Measurements from ENCODE around the gene CD2BP2. TPM values are rescaled to one million over a fixed set of nuclear protein-coding genes. Genes with fewer than 3 reads are reported as not detected.

The CD2BP2 gene
- total RNA-seq, 1 experiment from 2014 or later, result 30.0 TPM

GRCh38 chr16:30395992-30396585 lies 41.0 kb upstream of the CD2BP2 start:
- Histone ChIP-seq H3K27me3 (ENCODE audit: low read length) (no peaks in the 10 kb centered on the region), H3K4me3 (ENCODE audit: low read length) (peak overlapping the region; percentile 84), H4K20me1 (ENCODE audit: low read length) (no peaks in the 10 kb centered on the region), H3K9ac (ENCODE audit: low read length) (peak overlapping the region; percentile 68), H3K4me2 (ENCODE audit: low read length) (peak overlapping the region; percentile 93), H3K9me3 (ENCODE audit: low read length) (no peaks in the 10 kb centered on the region), H3K4me1 (ENCODE audit: insufficient read depth, low read length) (0 out of 2 replicates have a peak, but pooled peaks cover 4% of the 10 kb centered on the region), H2AFZ (ENCODE audit: low read length) (peak overlapping the region; percentile 66), H3K9me2 (replicated peaks; ENCODE audit: low read length) (no peaks in the 10 kb centered on the region), H3K79me2 (ENCODE audit: low read length) (peaks cover 20% of the 10 kb centered on the region), H3F3A (ENCODE audit: low read length, unreplicated experiment) (no peaks in the 10 kb centered on the region), H3K36me3 (ENCODE audit: low read depth, low read length) (no peaks in the 10 kb centered on the region), H3K27ac (ENCODE audit: low read length) (0 out of 2 replicates have a peak overlapping the region, but pooled peaks have one; percentile 4)
- DNase-seq (no peak), ATAC-seq (no peak)
- CTCF ChIA-PET, result interaction anchor here (0.8 kb wide), 1 partner anchor 13 kb away, joined by 4 read pairs; no protein-coding TSS in a partner anchor
- intact Hi-C loops (cut with micrococcal nuclease), result loop anchor here (2.0 kb wide), 1 partner anchor 17 kb away; no protein-coding TSS in a partner anchor
- POLR2A ChIA-PET (ENCODE audit: unreplicated experiment), result interaction anchor here (0.6 kb wide), 1 partner anchor 352 kb away, joined by 4 read pairs; the partner anchor contains the start of gene PHKG2
- TSS peak; percentile 44 for BruUV-seq (replicated peaks)
- TF ChIP-seq EZH2phosphoT487 (IDR thresholded peaks at IDR 0.05; ENCODE audit: borderline replicate concordance, low read length) (no peak), CTCF (conservative IDR thresholded peaks at IDR 0.05; ENCODE audit: low read depth, low read length) (no peak), EZH2 (IDR thresholded peaks at IDR 0.05; ENCODE audit: low read length, unreplicated experiment) (no peak)

GRCh38 chr16:30395155-30395991 lies 40.3 kb upstream of the CD2BP2 start, which contains the start of gene ZNF48:
TSS of gene ZNF48 (plus strand) at chr16:30395420. CDS start at chr16:30395795, 375 bp downstream.
- Histone ChIP-seq H3K36me3 (ENCODE audit: low read depth, low read length) (no peaks in the 10 kb centered on the region), H3K9me3 (ENCODE audit: low read length) (no peaks in the 10 kb centered on the region), H3K79me2 (ENCODE audit: low read length) (peaks cover 20% of the 10 kb centered on the region), H3K27ac (ENCODE audit: low read length) (0 out of 2 replicates have a peak within 1 kb of the TSS, but pooled peaks have one; percentile 4), H3K4me3 (ENCODE audit: low read length) (peak within 1 kb of the TSS; percentile 84), H3F3A (ENCODE audit: low read length, unreplicated experiment) (no peaks in the 10 kb centered on the region), H3K27me3 (ENCODE audit: low read length) (no peaks in the 10 kb centered on the region), H2AFZ (ENCODE audit: low read length) (peak within 1 kb of the TSS; percentile 90), H3K9ac (ENCODE audit: low read length) (peak within 1 kb of the TSS; percentile 68), H3K4me2 (ENCODE audit: low read length) (peak within 1 kb of the TSS; percentile 93), H4K20me1 (ENCODE audit: low read length) (no peaks in the 10 kb centered on the region), H3K4me1 (ENCODE audit: insufficient read depth, low read length) (0 out of 2 replicates have a peak, but pooled peaks cover 4% of the 10 kb centered on the region), H3K9me2 (replicated peaks; ENCODE audit: low read length) (no peaks in the 10 kb centered on the region)
- CTCF ChIA-PET, result interaction anchor here (0.6 to 1.0 kb wide), 3 partner anchors 14 to 363 kb away, joined by 3 to 8 read pairs (median 4); partner anchors contain the start of gene TBC1D10B
- DNase-seq, result peak; percentile 56
- POLR2A ChIA-PET (ENCODE audit: unreplicated experiment), result interaction anchor here (0.5 to 0.6 kb wide), 2 partner anchors 203 to 287 kb away, joined by 3 read pairs; no protein-coding TSS in a partner anchor
- intact Hi-C loops (cut with micrococcal nuclease), result loop anchor here (2.0 kb wide), 1 partner anchor 17 kb away; no protein-coding TSS in a partner anchor
- ATAC-seq, result peak; percentile 79
- no TSS peak for BruUV-seq (replicated peaks)
- TF ChIP-seq EZH2 (IDR thresholded peaks at IDR 0.05; ENCODE audit: low read length, unreplicated experiment), result no peak
- peak; percentile 21; the same call in 1 of the 2 replicates for TF ChIP-seq CTCF (conservative IDR thresholded peaks at IDR 0.05; ENCODE audit: low read depth, low read length)

Measured in PC-3 (cell line).